HCT116 (cell line): ENCODE data around the gene HSBP1. TPM values are rescaled to one million over a fixed set of nuclear protein-coding genes. Genes with fewer than 3 reads are reported as not detected.

Source experiments
- ATAC-seq: fragments of 200-7000 bp; cut with Tn5 transposase; 2 replicates; pipeline ENCODE4 v1.9.1; 2020; ENCODE audit warnings: mild to moderate bottlenecking, moderate library complexity
- BruUV-seq: library from RNA; stranded (reverse); fragments of 400-500 nt; replicated peaks from 2 replicates; lab custom pipeline; 2021; lab: Mats Ljungman, UMichigan
- CTCF ChIA-PET: fragments of 300-600 bp; sonication (Branson Sonifier 250); formaldehyde crosslinking; loops from one replicate; lab custom pipeline; 2021; ENCODE audit warnings: antibody characterized with exemption; lab: Charles Lee
- POLR2A ChIA-PET: fragments of 300-600, 350-600 bp; sonication (Branson Sonifier 250); formaldehyde crosslinking; loops from one replicate; lab custom pipeline; 2021; ENCODE audit warnings: antibody characterized with exemption; lab: Charles Lee
- RAD21 ChIA-PET, 2 experiments: fragments of 300-600 bp; sonication (Branson Sonifier 250); formaldehyde crosslinking; loops; one replicate each; lab custom pipeline; 2023; ENCODE audit warnings: low total read pairs in 2 of 2; ENCODE audit not compliant: uncharacterized antibody in 2 of 2, unreplicated experiment in 2 of 2, low non-redundant PET in 1 of 2; lab: Charles Lee
- DNase-seq: peaks from one replicate; pipeline ENCODE4 v3.0.0-alpha.2; 2010; ENCODE audit warnings: low read depth, low spot score
- H2AFZ ChIP-seq: fragments of 200-600 bp; shearing (Covaris generic), sonication (generic); 2 replicates; pipeline ENCODE4 v1.6.1; 2017; ENCODE audit warnings: low read depth, mixed run types, mixed read lengths, antibody characterized with exemption, low read length; ENCODE audit not compliant: poor library complexity, severe bottlenecking
- H3K27ac ChIP-seq: 2 replicates; pipeline ENCODE4 v1.5.1; 2012; ENCODE audit warnings: low read depth, low read length
- H3K27me3 ChIP-seq: fragments of 200-600 bp; sonication (generic); 2 replicates; pipeline ENCODE4 v1.6.1; 2016; ENCODE audit warnings: mixed run types, low read length, mixed read lengths; ENCODE audit not compliant: insufficient read depth
- H3K36me3 ChIP-seq, 2 experiments: fragments of 200-500 bp in 1 of 2; fragments of 200-600 bp in 1 of 2; sonication (Bioruptor generic) in 1 of 2; sonication (generic) in 1 of 2; 2 replicates each; pipeline versions ENCODE4 v1.5.1 to v1.6.1; 2014 to 2016; ENCODE audit warnings: low read length in 2 of 2, inconsistent platforms in 1 of 2, mixed read lengths in 1 of 2, mixed run types in 1 of 2; ENCODE audit not compliant: insufficient read depth in 2 of 2, control insufficient read depth in 1 of 2
- H3K4me1 ChIP-seq, 2 experiments: fragments of 200-600 bp in 1 of 2; sonication (generic) in 1 of 2; 2 replicates each; pipeline versions ENCODE4 v1.5.1 to v1.6.1; 2012 to 2017; ENCODE audit warnings: low read length in 2 of 2, inconsistent platforms in 1 of 2, mild to moderate bottlenecking in 1 of 2, mixed read lengths in 1 of 2, mixed run types in 1 of 2, moderate library complexity in 1 of 2; ENCODE audit not compliant: insufficient read depth in 2 of 2, control insufficient read depth in 1 of 2
- H3K4me2 ChIP-seq: fragments of 200-600 bp; sonication (generic); 2 replicates; pipeline ENCODE4 v1.6.1; 2017; ENCODE audit warnings: mixed run types, low read length, mixed read lengths
- H3K4me3 ChIP-seq, 2 experiments: fragments of 200-600 bp in 1 of 2; sonication (generic) in 1 of 2; replicated peaks in 1 of 2; 2 replicates each; pipeline ENCODE4 v1.5.1; 2011 to 2016; ENCODE audit warnings: low read length in 2 of 2, control low read depth in 1 of 2, low read depth in 1 of 2, mild to moderate bottlenecking in 1 of 2, mixed read lengths in 1 of 2, mixed run types in 1 of 2
- H3K79me2 ChIP-seq: fragments of 200-600 bp; sonication (generic); 2 replicates; pipeline ENCODE4 v1.6.1; 2017; ENCODE audit warnings: mild to moderate bottlenecking, mixed run types, low read length, moderate library complexity, mixed read lengths; ENCODE audit not compliant: insufficient read depth
- H3K9ac ChIP-seq: fragments of 200-600 bp; sonication (generic); 2 replicates; pipeline ENCODE4 v1.6.1; 2016; ENCODE audit warnings: low read length, mixed read lengths
- H3K9me2 ChIP-seq: fragments of 200-600 bp; sonication (generic), shearing (Covaris generic); 2 replicates; pipeline ENCODE4 v1.6.1; 2017; ENCODE audit warnings: mixed run types, mild to moderate bottlenecking, moderate library complexity; ENCODE audit not compliant: insufficient read depth
- H3K9me3 ChIP-seq, 2 experiments: fragments of 200-500 bp in 1 of 2; fragments of 200-600 bp in 1 of 2; sonication (Bioruptor generic) in 1 of 2; sonication (generic) in 1 of 2; 2 replicates each; pipeline ENCODE4 v1.6.1; 2014 to 2017; ENCODE audit warnings: low read length in 2 of 2, mixed read lengths in 2 of 2, inconsistent platforms in 1 of 2, low read depth in 1 of 2, mild to moderate bottlenecking in 1 of 2, mixed run types in 1 of 2, moderate library complexity in 1 of 2; ENCODE audit not compliant: control insufficient read depth in 1 of 2, insufficient read depth in 1 of 2
- H4K20me1 ChIP-seq: fragments of 200-600 bp; sonication (generic), shearing (Covaris generic); 2 replicates; pipeline ENCODE4 v1.6.1; 2017; ENCODE audit warnings: mixed run types, mild to moderate bottlenecking, moderate library complexity; ENCODE audit not compliant: insufficient read depth
- CEBPB ChIP-seq: IDR thresholded peaks from 2 replicates; pipeline ENCODE4 v1.6.1; 2012; ENCODE audit warnings: low read depth
- CTCF ChIP-seq, 3 experiments: fragments of 200-600 bp in 1 of 3; sonication (generic) in 1 of 3; IDR thresholded peaks in 2 of 3; conservative IDR thresholded peaks in 1 of 3; 2 replicates each; pipeline ENCODE4 v1.5.1; 2012 to 2017; ENCODE audit warnings: low read depth in 2 of 3, low read length in 2 of 3, antibody characterized with exemption in 1 of 3, borderline replicate concordance in 1 of 3, control low read depth in 1 of 3, mild to moderate bottlenecking in 1 of 3, mixed read lengths in 1 of 3, mixed run types in 1 of 3, moderate library complexity in 1 of 3; ENCODE audit not compliant: insufficient read depth in 1 of 3
- EGR1 ChIP-seq: IDR thresholded peaks from 2 replicates; pipeline ENCODE4 v1.6.1; 2012; ENCODE audit warnings: low read depth
- ELF1 ChIP-seq: IDR thresholded peaks from 2 replicates; pipeline ENCODE4 v1.6.1; 2012; ENCODE audit warnings: low read depth, borderline replicate concordance
- EZH2phosphoT487 ChIP-seq: fragments of 200-600 bp; IDR thresholded peaks from 2 replicates; pipeline ENCODE4 v1.6.1; 2018; ENCODE audit warnings: antibody characterized with exemption, borderline replicate concordance
- JUND ChIP-seq: IDR thresholded peaks from 2 replicates; pipeline ENCODE4 v1.6.1; 2012
- POLR2A ChIP-seq: IDR thresholded peaks from 2 replicates; pipeline ENCODE4 v1.7.0; 2011; ENCODE audit warnings: borderline replicate concordance; ENCODE audit not compliant: insufficient read depth, insufficient read length; ENCODE audit errors: extremely low read depth
- POLR2AphosphoS5 ChIP-seq: IDR thresholded peaks from 2 replicates; pipeline ENCODE4 v1.6.1; 2011; ENCODE audit warnings: mild to moderate bottlenecking, low read depth, low read length, moderate library complexity
- RAD21 ChIP-seq: IDR thresholded peaks from 2 replicates; pipeline ENCODE4 v1.6.1; 2012; ENCODE audit warnings: low read depth, mild to moderate bottlenecking
- REST ChIP-seq: IDR thresholded peaks from 2 replicates; pipeline ENCODE4 v1.6.1; 2012; ENCODE audit warnings: low read depth
- SIN3A ChIP-seq: IDR thresholded peaks from 2 replicates; pipeline ENCODE4 v1.6.1; 2012; ENCODE audit warnings: low read depth
- SP1 ChIP-seq: IDR thresholded peaks from 2 replicates; pipeline ENCODE4 v1.6.1; 2012; ENCODE audit warnings: low read depth
- SRF ChIP-seq: IDR thresholded peaks from 2 replicates; pipeline ENCODE4 v1.6.1; 2012; ENCODE audit warnings: low read depth
- TCF7L2 ChIP-seq: IDR thresholded peaks from 2 replicates; pipeline ENCODE4 v1.7.0; 2011; ENCODE audit warnings: borderline replicate concordance, inconsistent platforms; ENCODE audit not compliant: insufficient read depth, insufficient read length; ENCODE audit errors: extremely low read depth
- YY1 ChIP-seq: IDR thresholded peaks from 2 replicates; pipeline ENCODE4 v1.6.1; 2011; ENCODE audit warnings: low read length, low read depth, moderate library complexity, mild to moderate bottlenecking; ENCODE audit not compliant: insufficient replicate concordance; ENCODE audit errors: extremely low read depth
- ZFX ChIP-seq: fragments of 450-650 bp; IDR thresholded peaks from 2 replicates; pipeline ENCODE4 v1.6.1; 2017
- ZNF274 ChIP-seq: fragments of 200-500 bp; sonication (Bioruptor generic); IDR thresholded peaks from 2 replicates; pipeline ENCODE4 v1.6.1; 2014; ENCODE audit warnings: mild to moderate bottlenecking, low read depth, low read length, inconsistent platforms
- intact Hi-C: fragments of 100-400 bp; cut with micrococcal nuclease; formaldehyde crosslinking; loops from 2 replicates; pipeline ENCODE4 v1.10.0; 2022
- total RNA-seq: library from RNA; stranded (reverse); gene quantifications from one replicate; pipeline ENCODE4 v1.2.1, GENCODE V29; 2021; ENCODE audit not compliant: unreplicated experiment

HSBP1 gene
- total RNA-seq, 1 experiment from 2014 or later: 270 TPM

GRCh38 chr16:83785455-83785854 is 22.3 kb upstream of the HSBP1 start (continued):
- TF ChIP-seq EGR1: no peak
- no peak for TF ChIP-seq SRF
- TF ChIP-seq ELF1: no peak
- TF ChIP-seq ZNF274: no peak
- no peak for TF ChIP-seq RAD21
- no peak for TF ChIP-seq ZFX
- TF ChIP-seq SP1: no peak
- TF ChIP-seq POLR2A: no peak
- no peak for TF ChIP-seq YY1

GRCh38 chr16:83789642-83790401 is 18.0 kb upstream of the HSBP1 start:
- H3K9me3 ChIP-seq: no peaks in the 10 kb centered on the region
- BruUV-seq: no TSS peak
- no peak overlapping the region for H3K4me3 ChIP-seq
- H2AFZ ChIP-seq: no peak overlapping the region
- no peaks in the 10 kb centered on the region for H3K9me2 ChIP-seq
- CTCF ChIA-PET: no interaction called here
- H3K27me3 ChIP-seq: peaks cover 12% of the 10 kb centered on the region
- no peak for ATAC-seq
- no peaks in the 10 kb centered on the region for H3K4me1 ChIP-seq
- TF ChIP-seq ZFX (no peak), SP1 (no peak), POLR2A (no peak), SRF (no peak), POLR2AphosphoS5 (no peak), YY1 (no peak), JUND (no peak), RAD21 (no peak), SIN3A (no peak), TCF7L2 (no peak), CEBPB (no peak), EZH2phosphoT487 (no peak), CTCF (IDR thresholded peaks at IDR 0.05 in 2 of 3, conservative IDR thresholded peaks at IDR 0.05 in 1 of 3; ENCODE audit: borderline replicate concordance in 1 of 3, insufficient read depth in 1 of 3, low read depth in 2 of 3, low read length in 2 of 3) (no peak), ZNF274 (no peak), REST (no peak), ELF1 (no peak), EGR1 (no peak)
- TF ChIP-seq, all 23 proteins: peak for 0
- intact Hi-C loops: no loop called here
- Histone ChIP-seq H3K4me2 (no peak overlapping the region), H4K20me1 (no peaks in the 10 kb centered on the region), H3K36me3 (no peaks in the 10 kb centered on the region), H3K27ac (no peak overlapping the region), H3K79me2 (no peaks in the 10 kb centered on the region), H3K9ac (no peak overlapping the region)
- ChIA-PET RAD21 (no interaction called here), POLR2A (interaction anchor here (0.7 kb wide), 1 partner anchor 1293 kb away, joined by 3 read pairs; no protein-coding TSS in a partner anchor)
- DNase-seq: no peak
